Measurements from ENCODE around the gene PITPNB.

DNA sequence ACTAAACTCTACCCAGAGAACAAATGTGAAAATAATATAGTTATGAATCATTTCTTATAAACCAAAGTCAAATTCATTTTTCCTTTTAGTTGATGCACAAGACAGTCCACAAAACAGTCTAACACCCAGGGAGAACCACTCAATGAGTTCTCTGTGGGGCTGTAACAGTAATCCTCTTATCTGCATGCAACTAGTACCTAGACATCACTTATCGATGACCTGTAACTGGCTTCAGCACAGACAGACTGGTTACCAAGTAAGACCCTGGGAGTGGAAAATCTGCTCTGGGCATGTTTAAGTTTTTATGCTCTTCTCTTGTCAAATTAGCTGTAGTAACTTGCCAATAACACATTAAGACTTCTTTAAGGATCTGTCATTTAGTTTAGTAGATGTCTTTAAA is 46.6 kb downstream of the PITPNB start:
- TF ChIP-seq POLR2AphosphoS5 (IDR thresholded peaks at IDR 0.05; ENCODE audit: low read depth, low read length): no peak
- no peak for TF ChIP-seq POLR2A (IDR thresholded peaks at IDR 0.05; ENCODE audit: low read depth, low read length)
